H1 (cell line): Measurements from ENCODE around the gene ZNF292. TPM values are rescaled to one million over a fixed set of nuclear protein-coding genes. Genes with fewer than 3 reads are reported as not detected.

Experiments used
- CTCF ChIA-PET: fragments of 300-600 bp; sonication (Branson Sonifier 250); formaldehyde crosslinking; loops from one replicate; lab custom pipeline; 2021; ENCODE audit not compliant: partially characterized antibody; lab: Charles Lee
- POLR2A ChIA-PET: fragments of 300-600 bp; sonication (Branson Sonifier 250); formaldehyde crosslinking; loops from one replicate; lab custom pipeline; 2021; ENCODE audit warnings: inconsistent platforms; ENCODE audit not compliant: partially characterized antibody; lab: Charles Lee
- DNase-seq, 2 experiments: peaks; one replicate each; pipeline versions ENCODE4 v3.0.0 to v3.0.0-alpha.2; 2010 to 2022; ENCODE audit warnings: low spot score in 2 of 2, low read depth in 1 of 2, mixed read lengths in 1 of 2
- FAIRE-seq: peaks from 2 replicates; lab custom pipeline; 2011; peaks lifted over from hg19 to GRCh38; lab: Jason Lieb, UNC
- H2AFZ ChIP-seq: 2 replicates; pipeline ENCODE4 v1.8.1; 2012; ENCODE audit warnings: low read length, inconsistent platforms
- H2AK5ac ChIP-seq: 2 replicates; pipeline ENCODE4 v1.6.1; 2013; ENCODE audit warnings: low read depth, low read length
- H2BK120ac ChIP-seq: replicated peaks from 2 replicates; pipeline ENCODE3; 2013; ENCODE audit warnings: low read depth, low read length, inconsistent platforms
- H2BK12ac ChIP-seq: 2 replicates; pipeline ENCODE4 v1.6.1; 2013; ENCODE audit warnings: low read depth, low read length
- H2BK15ac ChIP-seq: 2 replicates; pipeline ENCODE4 v1.6.1; 2013; ENCODE audit warnings: low read length
- H2BK20ac ChIP-seq: 2 replicates; pipeline ENCODE4 v1.6.1; 2013; ENCODE audit warnings: low read length
- H2BK5ac ChIP-seq: 2 replicates; pipeline ENCODE4 v1.6.1; 2013; ENCODE audit warnings: low read depth, low read length
- H3K14ac ChIP-seq: 2 replicates; pipeline ENCODE4 v1.6.1; 2013; ENCODE audit warnings: inconsistent platforms; ENCODE audit not compliant: insufficient read length
- H3K18ac ChIP-seq: 2 replicates; pipeline ENCODE4 v1.6.1; 2013; ENCODE audit warnings: low read length; ENCODE audit errors: extremely low read depth
- H3K23ac ChIP-seq: 2 replicates; pipeline ENCODE4 v1.6.1; 2013; ENCODE audit warnings: inconsistent platforms; ENCODE audit not compliant: insufficient read length
- H3K23me2 ChIP-seq: 2 replicates; pipeline ENCODE4 v1.6.1; 2013; ENCODE audit warnings: low read depth, low read length
- H3K27ac ChIP-seq: 2 replicates; pipeline ENCODE4 v1.6.1; 2011; ENCODE audit warnings: low read depth, low read length, inconsistent platforms
- H3K27me3 ChIP-seq, 4 experiments: replicated peaks in 1 of 4; 1 replicate in 1 of 4; 2 replicates in 3 of 4; pipeline versions ENCODE4 v1.6.1 to v1.8.1; 2011 to 2013; ENCODE audit warnings: low read length in 3 of 4, mild to moderate bottlenecking in 3 of 4, inconsistent platforms in 2 of 4, mixed read lengths in 2 of 4, moderate library complexity in 1 of 4; ENCODE audit not compliant: control insufficient read depth in 3 of 4, insufficient read depth in 3 of 4; ENCODE audit errors: extremely low read depth in 1 of 4
- H3K36me3 ChIP-seq, 4 experiments: 2 replicates each; pipeline versions ENCODE4 v1.6.1 to v1.8.1; 2011 to 2013; ENCODE audit warnings: mild to moderate bottlenecking in 4 of 4, low read length in 3 of 4, moderate library complexity in 2 of 4, control low read depth in 1 of 4, inconsistent platforms in 1 of 4; ENCODE audit not compliant: insufficient read depth in 4 of 4, control insufficient read depth in 2 of 4
- H3K4ac ChIP-seq: replicated peaks from 2 replicates; pipeline ENCODE3; 2013; ENCODE audit warnings: low read length, low read depth, mixed read lengths, inconsistent platforms; ENCODE audit not compliant: insufficient read length
- H3K4me1 ChIP-seq, 4 experiments: replicated peaks in 1 of 4; 1 replicate in 1 of 4; 2 replicates in 3 of 4; pipeline versions ENCODE4 v1.6.1 to v1.8.1; 2011 to 2013; ENCODE audit warnings: low read length in 3 of 4, inconsistent platforms in 2 of 4, mixed read lengths in 1 of 4; ENCODE audit not compliant: insufficient read depth in 4 of 4, control insufficient read depth in 3 of 4
- H3K4me2 ChIP-seq, 2 experiments: 2 replicates each; pipeline versions ENCODE4 v1.6.1 to v1.8.1; 2011 to 2013; ENCODE audit warnings: low read depth in 2 of 2, low read length in 2 of 2, control low read depth in 1 of 2, inconsistent platforms in 1 of 2, mild to moderate bottlenecking in 1 of 2; ENCODE audit not compliant: insufficient read depth in 1 of 2
- H3K4me3 ChIP-seq, 4 experiments: fragments of 200-600, 300-600 bp in 1 of 4; sonication (generic), shearing (Covaris generic), sonication (Bioruptor Twin) in 1 of 4; 2 replicates each; pipeline versions ENCODE4 v1.5.1 to v1.8.1; 2011 to 2016; ENCODE audit warnings: low read length in 4 of 4, low read depth in 3 of 4, control low read depth in 2 of 4, inconsistent platforms in 2 of 4, mild to moderate bottlenecking in 2 of 4, mixed read lengths in 1 of 4, moderate library complexity in 1 of 4; ENCODE audit not compliant: insufficient read depth in 2 of 4; ENCODE audit errors: extremely low read depth in 1 of 4
- H3K56ac ChIP-seq: replicated peaks from 2 replicates; pipeline ENCODE3; 2013; ENCODE audit warnings: low read depth, mild to moderate bottlenecking, mixed read lengths, low read length, inconsistent platforms; ENCODE audit not compliant: insufficient read length
- H3K79me1 ChIP-seq: 2 replicates; pipeline ENCODE4 v1.6.1; 2013; ENCODE audit warnings: low read depth, low read length, control low read depth
- H3K79me2 ChIP-seq, 2 experiments: 2 replicates each; pipeline versions ENCODE4 v1.6.1 to v1.8.1; 2012 to 2013; ENCODE audit warnings: low read length in 2 of 2, mild to moderate bottlenecking in 2 of 2, inconsistent platforms in 1 of 2; ENCODE audit not compliant: insufficient read depth in 2 of 2, control insufficient read depth in 1 of 2
- H3K9ac ChIP-seq, 4 experiments: replicated peaks in 1 of 4; 1 replicate in 1 of 4; 2 replicates in 3 of 4; pipeline versions ENCODE4 v1.6.1 to v1.8.1; 2011 to 2013; ENCODE audit warnings: low read depth in 3 of 4, low read length in 3 of 4, control low read depth in 2 of 4, mild to moderate bottlenecking in 2 of 4, moderate library complexity in 2 of 4, inconsistent platforms in 1 of 4; ENCODE audit errors: extremely low read depth in 1 of 4
- H3K9me3 ChIP-seq, 2 experiments: 2 replicates each; pipeline versions ENCODE4 v1.6.1 to v1.8.1; 2012 to 2013; ENCODE audit warnings: mild to moderate bottlenecking in 2 of 2, moderate library complexity in 2 of 2, control low read depth in 1 of 2, inconsistent platforms in 1 of 2, low read depth in 1 of 2, low read length in 1 of 2, mixed read lengths in 1 of 2; ENCODE audit not compliant: insufficient read depth in 2 of 2
- H4K20me1 ChIP-seq, 2 experiments: replicated peaks in 1 of 2; 2 replicates each; pipeline versions ENCODE3 to v1.8.1; 2011 to 2013; ENCODE audit warnings: inconsistent platforms in 2 of 2, low read length in 2 of 2, mild to moderate bottlenecking in 1 of 2; ENCODE audit not compliant: insufficient read depth in 2 of 2, control insufficient read depth in 1 of 2
- H4K5ac ChIP-seq: 2 replicates; pipeline ENCODE4 v1.6.1; 2013; ENCODE audit warnings: low read length, low read depth, mixed read lengths, inconsistent platforms; ENCODE audit not compliant: insufficient read length
- H4K8ac ChIP-seq: 2 replicates; pipeline ENCODE4 v1.8.0; 2013; ENCODE audit warnings: mild to moderate bottlenecking, moderate library complexity, low read length, inconsistent platforms; ENCODE audit not compliant: insufficient read depth; ENCODE audit errors: extremely low read depth
- H4K91ac ChIP-seq: replicated peaks from 2 replicates; pipeline ENCODE3; 2013; ENCODE audit warnings: low read length, mixed read lengths, inconsistent platforms; ENCODE audit not compliant: insufficient read length
- BCL11A ChIP-seq, 2 experiments: IDR thresholded peaks; one replicate each; pipeline ENCODE4 v1.6.1; 2011; ENCODE audit warnings: low read depth in 2 of 2, low read length in 2 of 2, mild to moderate bottlenecking in 2 of 2
- BRCA1 ChIP-seq: IDR thresholded peaks from 2 replicates; pipeline ENCODE4 v1.6.1; 2012; ENCODE audit warnings: low read depth, low read length, improper control_type of control experiment
- SP1 ChIP-seq: IDR thresholded peaks from 2 replicates; pipeline ENCODE4 v1.6.1; 2011; ENCODE audit warnings: low read depth, low read length
- WGBS, 2 experiments: shearing (Covaris generic) in 1 of 2; methylation state at CpG; one replicate each; pipeline versions ENCODE4 v1.1.6 to v1.1.7; 2013 to 2015; ENCODE audit warnings: low lambda C conversion rate in 2 of 2, mixed read lengths in 2 of 2, inconsistent platforms in 1 of 2, low coverage in 1 of 2, missing lambda C conversion rate in 1 of 2; ENCODE audit not compliant: insufficient replicate concordance in 2 of 2, insufficient coverage in 1 of 2, insufficient read length in 1 of 2; ENCODE audit errors: extremely low coverage in 1 of 2, missing lambda C conversion rate in 1 of 2; 5-methylcytosine and 5-hydroxymethylcytosine counted together
- polyA plus RNA-seq, 7 experiments: library from polyadenylated mRNA; depleted of rRNA in 3 of 7; stranded (reverse) in 5 of 7; unstranded in 2 of 7; fragments of >200 nt in 5 of 7; fragments of 200-250 nt in 2 of 7; gene quantifications; 1 replicate in 5 of 7; 2 replicates in 1 of 7; 4 replicates in 1 of 7; pipeline versions ENCODE4 v1.2.1 to v1.2.3, GENCODE V29; 2011 to 2013; ENCODE audit warnings: missing spikeins in 2 of 7, mixed read lengths in 2 of 7
- total RNA-seq: library from RNA; stranded (reverse); fragmentation: NEBNext Ultra II Directional; extraction: Animal tissue kit (Norgen Biotek cat#: 25700); gene quantifications from 2 replicates; pipeline ENCODE4 v1.2.1, GENCODE V29; 2021
- TF ChIP-seq, protein P1 (sequence below): IDR thresholded peaks from 2 replicates; pipeline ENCODE4 v1.6.1; 2012; ENCODE audit warnings: low read length, inconsistent platforms

Gene ZNF292
- total and polyA plus RNA-seq, 2 of the 8 experiments (the other 6 are each of a cell fraction or from before 2014, with no cell fraction given) = 6.8 to 44.2 TPM

DNA sequence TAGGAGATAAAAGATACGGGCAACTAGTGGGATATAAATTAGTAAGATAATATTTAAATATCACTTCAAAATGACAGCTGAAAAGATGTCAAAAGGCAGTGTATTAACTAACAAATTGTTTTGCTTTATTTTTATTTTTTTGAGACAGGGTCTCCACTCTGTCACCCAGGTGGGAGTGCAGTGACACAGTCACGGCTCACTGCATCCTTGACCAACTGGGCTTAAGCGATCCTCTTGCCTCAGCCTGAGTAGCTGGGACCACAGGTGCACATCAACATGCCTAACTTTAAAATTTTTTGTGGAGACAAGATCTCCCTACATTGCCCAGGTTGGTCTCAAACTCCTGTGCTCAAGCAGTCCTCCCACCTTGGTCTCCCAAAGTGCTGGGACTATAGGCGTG is 5.9 kb downstream of the ZNF292 start:
- FAIRE-seq (no peak), DNase-seq (no peak)
- Histone ChIP-seq H2AFZ (no peak overlapping the region), H3K4me1 (peaks cover 0 to 8% (median 4%) of the 10 kb centered on the region in 4 experiments; a peak in 4 of 7 replicates), H3K9me3 (no peaks in the 10 kb centered on the region), H3K9ac (no peak overlapping the region), H2BK120ac (no peak overlapping the region), H3K4me2 (no peak overlapping the region; a peak in 1 of 4 replicates), H3K18ac (no peak overlapping the region), H3K27ac (no peak overlapping the region), H3K56ac (no peak overlapping the region), H3K27me3 (no peaks in the 10 kb centered on the region), H4K20me1 (peaks cover 15 to 21% of the 10 kb centered on the region in 2 experiments), H2BK15ac (no peak overlapping the region), H3K4ac (no peak overlapping the region), H4K91ac (no peak overlapping the region), H3K4me3 (no peak overlapping the region), H2AK5ac (no peak overlapping the region), H2BK20ac (no peak overlapping the region), H3K23ac (no peak overlapping the region), H3K14ac (no peak overlapping the region), H3K23me2 (peaks cover 2% of the 10 kb centered on the region; the same call in 1 of the 2 replicates), H4K5ac (no peak overlapping the region), H3K79me2 (peaks cover 57 to 100% of the 10 kb centered on the region in 2 experiments), H3K36me3 (peaks cover 0 to 11% (median 0%) of the 10 kb centered on the region in 4 experiments; a peak in 1 of 8 replicates)
- CTCF ChIA-PET = interaction anchor here (0.7 to 0.8 kb wide), 2 partner anchors 15 to 80 kb away, joined by 3 read pairs; no protein-coding TSS in a partner anchor
- WGBS, 2 experiments = 90% methylated on average over 4 of the region's 4 CpGs; no CpG with 5 or more reads in 1 of the 2 experiments
- POLR2A ChIA-PET = interaction anchor here (3.2 kb wide), 1 partner anchor 11 kb away, joined by 16 read pairs; no protein-coding TSS in a partner anchor
- TF ChIP-seq SP1 = no peak
- no peak for TF ChIP-seq BCL11A (IDR thresholded peaks at IDR 0.05; ENCODE audit: low read depth in 2 of 2, low read length in 2 of 2)
- no peak for TF ChIP-seq BRCA1
- TF ChIP-seq, protein P1, sequence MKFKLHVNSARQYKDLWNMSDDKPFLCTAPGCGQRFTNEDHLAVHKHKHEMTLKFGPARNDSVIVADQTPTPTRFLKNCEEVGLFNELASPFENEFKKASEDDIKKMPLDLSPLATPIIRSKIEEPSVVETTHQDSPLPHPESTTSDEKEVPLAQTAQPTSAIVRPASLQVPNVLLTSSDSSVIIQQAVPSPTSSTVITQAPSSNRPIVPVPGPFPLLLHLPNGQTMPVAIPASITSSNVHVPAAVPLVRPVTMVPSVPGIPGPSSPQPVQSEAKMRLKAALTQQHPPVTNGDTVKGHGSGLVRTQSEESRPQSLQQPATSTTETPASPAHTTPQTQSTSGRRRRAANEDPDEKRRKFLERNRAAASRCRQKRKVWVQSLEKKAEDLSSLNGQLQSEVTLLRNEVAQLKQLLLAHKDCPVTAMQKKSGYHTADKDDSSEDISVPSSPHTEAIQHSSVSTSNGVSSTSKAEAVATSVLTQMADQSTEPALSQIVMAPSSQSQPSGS = no peak
- TF ChIP-seq, all 59 proteins: peak for 0
- H4K8ac ChIP-seq = no peak overlapping the region
- no peak overlapping the region for H2BK5ac ChIP-seq
- no peaks in the 10 kb centered on the region for H3K79me1 ChIP-seq
- no peak overlapping the region for H2BK12ac ChIP-seq
